Neutrophil (primary cell): ENCODE measurements around the gene JARID2.
A peak's percentile ranks its signal among the peaks of the same experiment; 100 is the strongest.

Experiments
- H3K27ac ChIP-seq: fragments of 200-600 bp; sonication (generic); 2 replicates; pipeline ENCODE4 v1.5.1; 2016; ENCODE audit warnings: mild to moderate bottlenecking, moderate library complexity
- H3K27me3 ChIP-seq: fragments of 200-600 bp; sonication (generic); 2 replicates; pipeline ENCODE4 v1.6.0; 2016; ENCODE audit warnings: mild to moderate bottlenecking
- H3K36me3 ChIP-seq: fragments of 200-600 bp; sonication (generic); 2 replicates; pipeline ENCODE4 v1.5.1; 2017
- H3K4me1 ChIP-seq, 2 experiments: fragments of 200-600 bp in 1 of 2; sonication (generic) in 1 of 2; 1 replicate in 1 of 2; 2 replicates in 1 of 2; pipeline versions ENCODE4 v1.5.1 to v1.6.1; 2013 to 2016; ENCODE audit warnings: low read depth in 1 of 2, low read length in 1 of 2, mild to moderate bottlenecking in 1 of 2, moderate library complexity in 1 of 2; ENCODE audit not compliant: control insufficient read depth in 1 of 2, insufficient read depth in 1 of 2
- H3K4me3 ChIP-seq, 2 experiments: fragments of 200-600 bp in 1 of 2; sonication (generic) in 1 of 2; 1 replicate in 1 of 2; 2 replicates in 1 of 2; pipeline ENCODE4 v1.5.1; 2013 to 2016; ENCODE audit warnings: low read depth in 1 of 2, low read length in 1 of 2, mild to moderate bottlenecking in 1 of 2, moderate library complexity in 1 of 2
- H3K9me3 ChIP-seq: fragments of 200-600 bp; sonication (generic); 2 replicates; pipeline ENCODE4 v1.5.1; 2016
- CTCF ChIP-seq: fragments of 200-600 bp; sonication (generic); IDR thresholded peaks from 2 replicates; pipeline ENCODE4 v1.5.1; 2016; ENCODE audit warnings: antibody characterized with exemption

The JARID2 gene

GRCh38 chr6:15313367-15313766 lies 67.5 kb downstream of the JARID2 start:
- Histone ChIP-seq H3K4me1 (peaks cover 28 to 50% of the 10 kb centered on the region in 2 experiments), H3K27me3 (no peaks in the 10 kb centered on the region), H3K9me3 (no peaks in the 10 kb centered on the region), H3K4me3 (no peak overlapping the region), H3K27ac (peak overlapping the region; percentile 66), H3K36me3 (peaks cover 3% of the 10 kb centered on the region)
- TF ChIP-seq CTCF: no peak

GRCh38 chr6:15316754-15317153 lies 70.9 kb downstream of the JARID2 start:
- H3K4me3 ChIP-seq: no peak overlapping the region
- H3K27ac ChIP-seq: no peak overlapping the region
- H3K4me1 ChIP-seq: peaks cover 34 to 57% of the 10 kb centered on the region in 2 experiments
- TF ChIP-seq CTCF: no peak
- H3K9me3 ChIP-seq: no peaks in the 10 kb centered on the region
- H3K27me3 ChIP-seq: no peaks in the 10 kb centered on the region
- H3K36me3 ChIP-seq: peaks cover 3% of the 10 kb centered on the region

GRCh38 chr6:15317251-15317650 lies 71.4 kb downstream of the JARID2 start:
- Histone ChIP-seq H3K36me3 (peaks cover under 1% of the 10 kb centered on the region), H3K27me3 (no peaks in the 10 kb centered on the region), H3K4me1 (peaks cover 33 to 62% of the 10 kb centered on the region in 2 experiments), H3K27ac (no peak overlapping the region), H3K4me3 (no peak overlapping the region), H3K9me3 (no peaks in the 10 kb centered on the region)
- no peak for TF ChIP-seq CTCF

- Histone ChIP-seq H3K4me3 (no peak overlapping the region), H3K36me3 (no peaks in the 10 kb centered on the region), H3K27ac (peak overlapping the region; percentile 8), H3K9me3 (no peaks in the 10 kb centered on the region), H3K4me1 (peaks cover 23 to 58% of the 10 kb centered on the region in 2 experiments), H3K27me3 (no peaks in the 10 kb centered on the region)
- TF ChIP-seq CTCF: no peak
Measured at GRCh38 chr6:15317934-15318902, 72.3 kb downstream of the JARID2 start.

- Histone ChIP-seq H3K27me3 (no peaks in the 10 kb centered on the region), H3K4me1 (peaks cover 18 to 52% of the 10 kb centered on the region in 2 experiments), H3K27ac (peak overlapping the region; percentile 8), H3K36me3 (no peaks in the 10 kb centered on the region), H3K9me3 (no peaks in the 10 kb centered on the region), H3K4me3 (no peak overlapping the region)
- no peak for TF ChIP-seq CTCF
Measured at GRCh38 chr6:15319677-15320076, 73.8 kb downstream of the JARID2 start.
